ENCODE measurements around the gene LENG1.

Gene LENG1

GRCh38 chr19:54158812-54159351 lies 639 bp downstream of the LENG1 start:
- Mint-ChIP-seq H3K4me3 (peak overlapping the region; percentile 94), H3K27me3 (no peaks in the 10 kb centered on the region), H3K9me3 (no peaks in the 10 kb centered on the region), H3K27ac (peak overlapping the region; percentile 99), H3K36me3 (peaks cover 2% of the 10 kb centered on the region), H3K4me1 (peaks cover 71% of the 10 kb centered on the region)

GRCh38 chr19:54156953-54157352 lies 2.6 kb downstream of the LENG1 start:
- no peaks in the 10 kb centered on the region for H3K9me3 Mint-ChIP-seq
- H3K4me3 Mint-ChIP-seq, result peak overlapping the region; percentile 20
- peaks cover 66% of the 10 kb centered on the region for H3K4me1 Mint-ChIP-seq
- no peak overlapping the region for H3K27ac Mint-ChIP-seq
- peaks cover 4% of the 10 kb centered on the region for H3K36me3 Mint-ChIP-seq
- no peaks in the 10 kb centered on the region for H3K27me3 Mint-ChIP-seq

- no peak overlapping the region for H3K27ac Mint-ChIP-seq
- peaks cover 4% of the 10 kb centered on the region for H3K36me3 Mint-ChIP-seq
- H3K4me3 Mint-ChIP-seq, result peak overlapping the region; percentile 20
- peaks cover 66% of the 10 kb centered on the region for H3K4me1 Mint-ChIP-seq
- no peaks in the 10 kb centered on the region for H3K27me3 Mint-ChIP-seq
- no peaks in the 10 kb centered on the region for H3K9me3 Mint-ChIP-seq
These were observed 3.0 kb downstream of the LENG1 start for GRCh38 chr19:54156490-54156889.

- H3K4me1 Mint-ChIP-seq, result peaks cover 61% of the 10 kb centered on the region
- peaks cover 4% of the 10 kb centered on the region for H3K36me3 Mint-ChIP-seq
- H3K9me3 Mint-ChIP-seq, result no peaks in the 10 kb centered on the region
- no peak overlapping the region for H3K4me3 Mint-ChIP-seq
- no peaks in the 10 kb centered on the region for H3K27me3 Mint-ChIP-seq
- H3K27ac Mint-ChIP-seq, result no peak overlapping the region
These were observed 3.8 kb downstream of the LENG1 start for GRCh38 chr19:54155694-54156093.

- no peaks in the 10 kb centered on the region for H3K27me3 Mint-ChIP-seq
- H3K4me3 Mint-ChIP-seq, result peak overlapping the region; percentile 21
- H3K36me3 Mint-ChIP-seq, result peaks cover 7% of the 10 kb centered on the region
- H3K27ac Mint-ChIP-seq, result peak overlapping the region; percentile 51
- H3K9me3 Mint-ChIP-seq, result no peaks in the 10 kb centered on the region
- peaks cover 52% of the 10 kb centered on the region for H3K4me1 Mint-ChIP-seq
These were observed 4.7 kb downstream of the LENG1 start for GRCh38 chr19:54154603-54155345.

- Mint-ChIP-seq H3K9me3 (no peaks in the 10 kb centered on the region), H3K27me3 (no peaks in the 10 kb centered on the region), H3K36me3 (peaks cover 9% of the 10 kb centered on the region), H3K27ac (no peak overlapping the region), H3K4me3 (no peak overlapping the region), H3K4me1 (peaks cover 45% of the 10 kb centered on the region)
These were observed 5.7 kb downstream of the LENG1 start for GRCh38 chr19:54153731-54154326.

- H3K27ac Mint-ChIP-seq, result peak overlapping the region; percentile 82
These were observed 6.5 kb downstream of the LENG1 start for GRCh38 chr19:54152878-54153524.

GRCh38 chr19:54152267-54152666 lies 7.3 kb downstream of the LENG1 start:
- peaks cover 11% of the 10 kb centered on the region for H3K36me3 Mint-ChIP-seq
- H3K27ac Mint-ChIP-seq, result no peak overlapping the region
- H3K27me3 Mint-ChIP-seq, result no peaks in the 10 kb centered on the region
- H3K4me1 Mint-ChIP-seq, result peaks cover 35% of the 10 kb centered on the region
- no peaks in the 10 kb centered on the region for H3K9me3 Mint-ChIP-seq
- no peak overlapping the region for H3K4me3 Mint-ChIP-seq

More at GRCh38 chr19:54152878-54153524, 6.5 kb downstream of the LENG1 start:
- Mint-ChIP-seq H3K36me3 (peaks cover 11% of the 10 kb centered on the region), H3K4me1 (peaks cover 37% of the 10 kb centered on the region), H3K27me3 (no peaks in the 10 kb centered on the region), H3K9me3 (no peaks in the 10 kb centered on the region), H3K4me3 (no peak overlapping the region)

- peaks cover 9% of the 10 kb centered on the region for H3K36me3 Mint-ChIP-seq
- H3K9me3 Mint-ChIP-seq, result no peaks in the 10 kb centered on the region
These were observed 8.0 kb downstream of the LENG1 start for GRCh38 chr19:54151362-54152035.

GRCh38 chr19:54149021-54149812 lies 10.3 kb downstream of the LENG1 start:
- H3K27ac Mint-ChIP-seq, result peak overlapping the region; percentile 17

More at GRCh38 chr19:54151362-54152035, 8.0 kb downstream of the LENG1 start:
- Mint-ChIP-seq H3K4me3 (no peak overlapping the region), H3K4me1 (peaks cover 29% of the 10 kb centered on the region), H3K27me3 (no peaks in the 10 kb centered on the region), H3K27ac (no peak overlapping the region)

GRCh38 chr19:54148158-54148557 lies 11.4 kb downstream of the LENG1 start:
- no peak overlapping the region for H3K4me3 Mint-ChIP-seq
- H3K36me3 Mint-ChIP-seq, result peaks cover 12% of the 10 kb centered on the region
- H3K4me1 Mint-ChIP-seq, result peaks cover 7% of the 10 kb centered on the region
- no peaks in the 10 kb centered on the region for H3K27me3 Mint-ChIP-seq
- H3K9me3 Mint-ChIP-seq, result no peaks in the 10 kb centered on the region
- no peak overlapping the region for H3K27ac Mint-ChIP-seq

More at GRCh38 chr19:54149021-54149812, 10.3 kb downstream of the LENG1 start:
- Mint-ChIP-seq H3K4me1 (peaks cover 12% of the 10 kb centered on the region), H3K4me3 (no peak overlapping the region), H3K36me3 (peaks cover 12% of the 10 kb centered on the region), H3K9me3 (no peaks in the 10 kb centered on the region), H3K27me3 (no peaks in the 10 kb centered on the region)

- H3K36me3 Mint-ChIP-seq, result peaks cover 12% of the 10 kb centered on the region
- no peaks in the 10 kb centered on the region for H3K27me3 Mint-ChIP-seq
- no peak overlapping the region for H3K4me3 Mint-ChIP-seq
- H3K9me3 Mint-ChIP-seq, result no peaks in the 10 kb centered on the region
- H3K4me1 Mint-ChIP-seq, result peaks cover 6% of the 10 kb centered on the region
- H3K27ac Mint-ChIP-seq, result no peak overlapping the region
These were observed 11.8 kb downstream of the LENG1 start for GRCh38 chr19:54147676-54148075.

- no peak overlapping the region for H3K4me3 Mint-ChIP-seq
- H3K9me3 Mint-ChIP-seq, result no peaks in the 10 kb centered on the region
- no peaks in the 10 kb centered on the region for H3K27me3 Mint-ChIP-seq
- H3K4me1 Mint-ChIP-seq, result peaks cover 22% of the 10 kb centered on the region
- H3K36me3 Mint-ChIP-seq, result peaks cover 12% of the 10 kb centered on the region
- no peak overlapping the region for H3K27ac Mint-ChIP-seq
These were observed 13.9 kb downstream of the LENG1 start for GRCh38 chr19:54145541-54146158.

GRCh38 chr19:54142166-54142780 lies 17.2 kb downstream of the LENG1 start:
- H3K27me3 Mint-ChIP-seq, result no peaks in the 10 kb centered on the region
- peaks cover 41% of the 10 kb centered on the region for H3K4me1 Mint-ChIP-seq
- no peaks in the 10 kb centered on the region for H3K9me3 Mint-ChIP-seq
- H3K36me3 Mint-ChIP-seq, result peaks cover 5% of the 10 kb centered on the region
- peak overlapping the region; percentile 81 for H3K27ac Mint-ChIP-seq
- H3K4me3 Mint-ChIP-seq, result no peak overlapping the region
